ENCODE measurements around the gene GIMAP5. TPM values are rescaled to one million over a fixed set of nuclear protein-coding genes. Genes with fewer than 3 reads are reported as not detected.

Gene GIMAP5
- total RNA-seq, 1 donor from 2014 or later: 0.14 TPM

GRCh38 chr7:150790416-150791075 lies 53.3 kb downstream of the GIMAP5 start:
- Histone ChIP-seq H4K20me1 (ENCODE audit: insufficient read depth, low read length) (no peaks in the 10 kb centered on the region), H3K9ac (ENCODE audit: low read length) (no peak overlapping the region), H3K36me3 (ENCODE audit: insufficient read depth, low read length) (no peaks in the 10 kb centered on the region), H3K79me2 (ENCODE audit: insufficient read depth, low read length) (no peaks in the 10 kb centered on the region), H3K27ac (ENCODE audit: low read depth, low read length) (no peak overlapping the region), H3K27me3 (ENCODE audit: insufficient read depth, low read length) (no peaks in the 10 kb centered on the region), H2AFZ (ENCODE audit: low read depth, low read length) (no peak overlapping the region), H3K9me3 (ENCODE audit: insufficient read depth, low read depth, low read length) (no peaks in the 10 kb centered on the region), H3K4me3 (ENCODE audit: insufficient read depth, low read depth, low read length) (no peak overlapping the region), H3K4me2 (ENCODE audit: low read length) (no peak overlapping the region), H3K4me1 (ENCODE audit: insufficient read depth, low read length) (no peaks in the 10 kb centered on the region)
- peaks cover 2% of the 10 kb centered on the region for H3K36me3 Mint-ChIP-seq (ENCODE audit: low read depth, unreplicated experiment)
- FAIRE-seq (no peak), DNase-seq (ENCODE audit: low read depth) (no peak)
- no peaks in the 10 kb centered on the region for H3K4me1 Mint-ChIP-seq (ENCODE audit: low read depth, unreplicated experiment)
- H3K27ac Mint-ChIP-seq (ENCODE audit: unreplicated experiment): no peak overlapping the region
- TF ChIP-seq CTCF (IDR thresholded peaks at IDR 0.05; ENCODE audit: insufficient read depth, low read depth, low read length): no peak
- TF ChIP-seq EZH2 (IDR thresholded peaks at IDR 0.05; ENCODE audit: insufficient read depth, low read length): no peak
- no peak overlapping the region for H3K4me3 Mint-ChIP-seq (ENCODE audit: unreplicated experiment)
- H3K9me3 Mint-ChIP-seq (ENCODE audit: unreplicated experiment): no peaks in the 10 kb centered on the region
- H3K27me3 Mint-ChIP-seq (ENCODE audit: low read depth, unreplicated experiment): peaks cover 31% of the 10 kb centered on the region

- Histone ChIP-seq H3K4me2 (ENCODE audit: low read length) (no peak overlapping the region), H3K36me3 (ENCODE audit: insufficient read depth, low read length) (no peaks in the 10 kb centered on the region), H3K9ac (ENCODE audit: low read length) (no peak overlapping the region), H4K20me1 (ENCODE audit: insufficient read depth, low read length) (no peaks in the 10 kb centered on the region), H2AFZ (ENCODE audit: low read depth, low read length) (no peak overlapping the region), H3K79me2 (ENCODE audit: insufficient read depth, low read length) (no peaks in the 10 kb centered on the region), H3K27me3 (ENCODE audit: insufficient read depth, low read length) (no peaks in the 10 kb centered on the region), H3K4me3 (ENCODE audit: insufficient read depth, low read depth, low read length) (no peak overlapping the region), H3K4me1 (ENCODE audit: insufficient read depth, low read length) (no peaks in the 10 kb centered on the region), H3K27ac (ENCODE audit: low read depth, low read length) (no peak overlapping the region), H3K9me3 (ENCODE audit: insufficient read depth, low read depth, low read length) (no peaks in the 10 kb centered on the region)
- Mint-ChIP-seq H3K4me3 (ENCODE audit: unreplicated experiment) (no peak overlapping the region), H3K9me3 (ENCODE audit: unreplicated experiment) (no peaks in the 10 kb centered on the region), H3K4me1 (ENCODE audit: low read depth, unreplicated experiment) (no peaks in the 10 kb centered on the region), H3K27ac (ENCODE audit: unreplicated experiment) (no peak overlapping the region), H3K27me3 (ENCODE audit: low read depth, unreplicated experiment) (peaks cover 33% of the 10 kb centered on the region), H3K36me3 (ENCODE audit: low read depth, unreplicated experiment) (peaks cover 2% of the 10 kb centered on the region)
- FAIRE-seq: no peak
- DNase-seq (ENCODE audit: low read depth): no peak
- TF ChIP-seq EZH2 (IDR thresholded peaks at IDR 0.05; ENCODE audit: insufficient read depth, low read length) (no peak), CTCF (IDR thresholded peaks at IDR 0.05; ENCODE audit: insufficient read depth, low read depth, low read length) (no peak)
These were observed 54.1 kb downstream of the GIMAP5 start for GRCh38 chr7:150791304-150791703.

GRCh38 chr7:150791746-150792452 lies 54.7 kb downstream of the GIMAP5 start:
- Mint-ChIP-seq H3K9me3 (ENCODE audit: unreplicated experiment) (no peaks in the 10 kb centered on the region), H3K27me3 (ENCODE audit: low read depth, unreplicated experiment) (peaks cover 34% of the 10 kb centered on the region), H3K36me3 (ENCODE audit: low read depth, unreplicated experiment) (peaks cover 2% of the 10 kb centered on the region), H3K4me1 (ENCODE audit: low read depth, unreplicated experiment) (no peaks in the 10 kb centered on the region), H3K4me3 (ENCODE audit: unreplicated experiment) (no peak overlapping the region), H3K27ac (ENCODE audit: unreplicated experiment) (no peak overlapping the region)
- Histone ChIP-seq H4K20me1 (ENCODE audit: insufficient read depth, low read length) (no peaks in the 10 kb centered on the region), H3K36me3 (ENCODE audit: insufficient read depth, low read length) (no peaks in the 10 kb centered on the region), H3K9ac (ENCODE audit: low read length) (no peak overlapping the region), H2AFZ (ENCODE audit: low read depth, low read length) (no peak overlapping the region), H3K9me3 (ENCODE audit: insufficient read depth, low read depth, low read length) (no peaks in the 10 kb centered on the region), H3K79me2 (ENCODE audit: insufficient read depth, low read length) (no peaks in the 10 kb centered on the region), H3K4me3 (ENCODE audit: insufficient read depth, low read depth, low read length) (no peak overlapping the region), H3K4me2 (ENCODE audit: low read length) (no peak overlapping the region), H3K4me1 (ENCODE audit: insufficient read depth, low read length) (no peaks in the 10 kb centered on the region), H3K27ac (ENCODE audit: low read depth, low read length) (no peak overlapping the region), H3K27me3 (ENCODE audit: insufficient read depth, low read length) (no peaks in the 10 kb centered on the region)
- DNase-seq (ENCODE audit: low read depth): no peak
- no peak for FAIRE-seq
- TF ChIP-seq CTCF (IDR thresholded peaks at IDR 0.05; ENCODE audit: insufficient read depth, low read depth, low read length) (no peak), EZH2 (IDR thresholded peaks at IDR 0.05; ENCODE audit: insufficient read depth, low read length) (no peak)
